HG03025 (cell line): Measurements from ENCODE around the gene CAPS.
"Not testable (repeated sequence)": the region's sequence is repeated elsewhere in the genome, so short reads cannot be mapped to it uniquely, and the experiment has no call there.

Source experiments
- ATAC-seq: cut with Tn5 transposase; IDR thresholded peaks from one replicate; pipeline ENCODE4 v1.9.1; 2021; ENCODE audit warnings: mild to moderate bottlenecking, moderate library complexity; ENCODE audit not compliant: unreplicated experiment, low FRiP score

Gene CAPS

DNA sequence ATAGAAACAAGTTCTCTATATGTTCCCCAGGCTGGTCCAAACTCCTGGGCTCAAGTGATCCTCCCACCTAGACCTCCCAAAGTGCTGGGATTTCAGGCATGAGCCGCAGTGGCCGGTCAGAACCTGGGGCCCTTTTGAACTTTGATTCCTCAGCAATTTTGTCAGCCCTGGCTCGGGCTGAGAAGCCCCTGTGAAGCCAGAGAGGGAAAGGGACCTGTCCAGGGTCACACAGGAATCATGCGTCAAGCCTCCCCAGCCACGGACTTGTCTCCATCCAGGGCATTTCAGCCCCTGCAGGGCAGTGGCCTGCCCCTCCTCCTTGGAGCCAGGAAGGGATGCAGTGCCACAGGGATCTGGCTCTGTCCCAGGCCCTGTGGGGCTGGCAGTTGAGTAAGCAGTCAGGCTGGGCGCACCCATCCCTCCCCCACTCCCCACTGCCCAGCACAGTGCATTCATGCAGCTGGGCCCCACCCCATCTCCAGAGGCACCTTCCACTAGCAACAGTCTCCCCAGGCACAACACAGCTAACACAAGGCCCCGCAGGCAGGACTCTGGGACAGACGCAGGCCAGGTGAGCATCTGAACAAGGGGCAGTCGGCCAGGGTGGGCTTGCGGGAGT lies at the start of gene CAPS:
Gene CAPS, plus strand, starts transcription at position 516 of the 619 bp plus-strand sequence. CDS start 153 bp downstream, outside the sequence.
- ATAC-seq = no peak

DNA sequence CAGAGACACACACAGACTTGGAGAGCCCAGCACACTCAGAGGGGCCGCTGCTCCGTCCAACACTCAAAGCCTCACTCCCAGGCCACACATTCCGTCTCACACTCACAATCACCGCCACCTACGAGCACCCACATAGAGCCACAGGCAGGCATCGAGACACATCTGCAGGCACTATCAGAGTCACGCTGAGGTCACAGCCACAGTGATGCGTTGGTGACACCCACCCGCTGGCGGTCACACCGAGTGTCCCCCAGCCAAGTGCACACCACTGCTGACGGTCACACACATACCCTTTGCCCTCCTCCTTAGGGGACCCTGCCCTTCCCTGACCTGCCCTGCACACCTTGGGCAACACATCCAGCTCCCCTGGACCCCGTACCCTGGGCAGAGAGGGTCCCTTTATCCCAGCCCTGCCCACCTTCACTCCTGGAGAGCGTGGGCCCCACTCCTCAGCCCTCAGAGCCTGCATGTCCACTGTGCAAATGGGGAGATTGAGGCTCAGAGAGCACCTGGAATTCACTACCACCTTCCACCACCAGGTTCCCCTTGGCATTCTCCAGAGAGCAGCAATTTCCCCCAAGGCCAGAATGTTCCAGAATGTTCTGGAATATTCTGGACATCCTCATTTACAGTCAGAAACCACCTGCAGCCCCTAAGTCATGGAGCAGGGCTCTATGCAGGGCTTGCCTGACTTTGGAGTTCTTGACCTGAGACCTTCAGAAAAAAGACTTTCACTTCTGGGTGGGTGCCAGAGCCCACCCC lies 49.1 kb upstream of the CAPS start:
- no peak for ATAC-seq

DNA sequence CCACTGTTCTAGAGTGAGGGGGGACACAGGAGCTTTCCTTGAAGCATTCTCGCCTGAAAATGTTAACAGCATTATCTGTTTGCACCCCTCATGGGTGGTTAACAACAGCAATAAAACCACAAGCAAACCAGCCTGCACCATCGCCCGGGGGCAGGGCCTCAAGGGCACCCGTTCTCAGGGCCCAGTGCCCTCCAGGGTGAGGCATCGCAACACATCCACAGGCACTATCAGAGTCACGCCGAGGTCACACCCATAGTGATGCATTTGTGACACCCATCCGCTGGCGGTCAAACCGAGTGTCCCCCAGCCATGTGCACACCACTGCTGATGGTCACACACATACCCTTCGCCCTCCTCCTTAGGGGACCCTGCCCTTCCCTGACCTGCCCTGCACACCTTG lies 48.3 kb upstream of the CAPS start:
- ATAC-seq = no peak

DNA sequence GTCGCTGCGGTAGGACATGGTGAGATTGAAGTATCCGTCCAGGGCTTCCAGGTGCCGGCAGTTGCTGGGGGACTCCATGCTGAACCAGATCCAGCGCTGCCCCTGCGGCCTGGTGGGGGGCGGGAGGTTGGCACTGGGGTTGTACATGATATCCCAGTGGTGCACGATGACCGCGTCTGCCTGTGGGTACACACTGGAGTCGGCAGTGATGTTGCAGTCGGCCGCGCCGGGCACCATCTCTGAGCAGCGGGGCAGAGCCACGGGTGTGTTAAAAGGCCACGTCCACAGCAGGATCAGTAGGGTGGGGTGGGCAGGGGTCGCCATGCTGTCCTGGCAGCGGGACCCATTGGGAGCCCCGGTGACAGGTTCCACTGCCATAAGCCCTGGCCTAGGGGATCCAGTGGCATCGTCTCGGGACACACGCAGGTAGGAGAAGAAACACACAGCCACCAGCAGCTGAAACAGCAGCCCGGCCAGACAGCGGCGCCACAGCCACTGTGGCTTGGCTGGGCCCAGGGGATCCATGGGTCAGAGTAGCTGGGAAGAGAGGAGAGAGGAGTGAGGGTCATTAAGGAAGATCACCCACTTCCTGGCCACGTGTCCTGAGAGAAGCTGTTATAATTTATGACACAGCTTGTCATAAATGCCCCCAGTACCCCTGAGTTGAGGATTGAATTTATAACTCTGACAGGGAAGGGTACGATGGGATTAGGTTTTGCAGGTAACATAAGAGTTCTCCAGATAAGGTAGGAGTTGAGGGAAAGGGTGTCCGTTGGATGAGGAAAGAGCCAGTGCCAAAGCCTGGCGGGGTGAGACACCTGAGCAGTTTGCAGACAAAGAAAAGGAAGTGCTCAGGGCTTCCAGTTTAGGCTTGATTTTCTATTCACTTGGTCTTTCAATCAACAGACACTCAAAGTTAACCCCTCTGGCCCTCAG lies 46.6 kb upstream of the CAPS start:
- no peak for ATAC-seq

DNA sequence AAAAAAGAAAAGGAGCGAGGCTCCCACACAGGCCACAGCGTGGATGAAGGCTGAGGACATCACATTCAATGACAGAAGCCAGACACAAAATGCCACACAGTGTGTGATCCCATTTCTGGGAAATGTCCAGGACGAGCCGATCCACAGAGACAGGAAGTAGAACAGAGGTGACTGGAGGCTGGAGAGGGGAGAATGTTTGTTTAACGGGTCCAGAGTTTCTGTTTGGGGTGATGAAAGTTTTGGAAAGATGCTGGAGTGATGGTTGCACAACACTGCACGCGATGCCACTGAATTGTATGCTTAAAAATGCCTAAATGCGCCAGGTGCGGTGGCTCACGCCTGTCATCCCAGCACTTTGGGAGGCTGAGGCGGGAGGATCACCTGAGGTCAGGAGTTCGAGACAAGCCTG lies 43.1 kb upstream of the CAPS start:
- no peak for ATAC-seq

DNA sequence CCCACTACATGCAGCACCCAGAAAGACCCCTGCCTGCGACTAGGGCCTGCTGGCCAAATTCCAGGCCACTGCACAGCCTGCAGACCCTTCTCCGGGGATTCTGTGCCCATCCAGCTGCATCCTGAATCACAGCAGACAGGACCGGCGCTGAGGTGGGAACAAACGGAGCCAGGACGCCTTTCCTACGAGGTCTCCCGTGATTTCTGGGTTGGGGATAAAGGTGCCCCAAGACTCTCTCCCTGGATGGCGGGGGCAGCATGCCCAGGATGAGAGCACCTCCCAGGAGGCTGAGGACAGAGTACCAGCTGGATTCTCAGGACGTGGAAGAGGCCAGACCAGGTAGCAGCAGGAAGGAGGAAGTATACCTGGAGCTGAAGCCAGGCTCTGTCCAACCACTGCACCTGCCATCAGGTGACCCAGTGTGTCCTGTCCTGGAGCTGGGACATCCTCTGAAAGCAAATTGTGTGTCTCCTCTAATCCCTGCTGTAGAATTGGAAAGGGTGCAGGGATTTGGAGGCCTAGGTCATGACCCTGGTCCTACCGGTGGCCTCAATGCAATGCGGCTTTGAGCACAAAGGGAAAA lies 40.3 kb upstream of the CAPS start:
- ATAC-seq = no peak

DNA sequence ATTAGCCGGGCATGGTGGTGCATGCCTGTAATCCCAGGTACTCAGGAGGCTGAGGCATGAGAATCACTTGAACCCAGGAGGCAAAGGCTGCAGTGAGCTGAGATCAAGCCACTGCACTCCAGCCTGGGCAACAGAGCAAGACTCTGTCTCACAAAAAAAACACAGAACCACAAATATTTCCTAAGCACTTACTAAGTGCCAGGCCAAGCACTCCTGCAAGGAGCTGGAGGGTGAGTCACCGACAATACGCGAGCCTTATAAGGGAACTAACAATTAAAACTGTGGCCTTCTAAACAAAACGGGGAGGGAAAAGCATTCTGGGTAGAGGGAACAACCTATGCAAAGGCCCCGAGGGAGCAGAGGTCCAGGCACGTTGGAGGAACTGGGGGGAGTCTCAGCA lies 39.6 kb upstream of the CAPS start:
- ATAC-seq = not testable (repeated sequence)

DNA sequence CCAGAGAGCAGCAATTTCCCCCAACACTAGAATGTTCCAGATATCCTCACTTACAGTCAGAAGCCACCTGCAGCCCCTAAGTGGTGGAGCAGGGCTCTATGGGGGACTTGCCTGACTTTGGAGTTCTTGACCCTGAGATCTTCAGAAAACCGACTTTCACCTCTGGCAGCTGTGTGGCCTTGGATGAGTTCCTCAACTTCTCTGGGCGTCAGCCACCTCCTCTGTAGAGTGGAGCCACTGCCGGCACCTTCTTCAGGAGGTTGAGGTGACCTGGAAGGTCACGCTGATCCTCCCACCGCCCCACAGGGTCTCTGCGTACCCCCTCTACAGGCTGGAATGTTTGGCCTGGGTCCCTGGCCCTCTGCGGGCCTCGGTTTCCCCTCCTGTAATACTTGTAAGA lies 36.6 kb upstream of the CAPS start:
- no peak for ATAC-seq

DNA sequence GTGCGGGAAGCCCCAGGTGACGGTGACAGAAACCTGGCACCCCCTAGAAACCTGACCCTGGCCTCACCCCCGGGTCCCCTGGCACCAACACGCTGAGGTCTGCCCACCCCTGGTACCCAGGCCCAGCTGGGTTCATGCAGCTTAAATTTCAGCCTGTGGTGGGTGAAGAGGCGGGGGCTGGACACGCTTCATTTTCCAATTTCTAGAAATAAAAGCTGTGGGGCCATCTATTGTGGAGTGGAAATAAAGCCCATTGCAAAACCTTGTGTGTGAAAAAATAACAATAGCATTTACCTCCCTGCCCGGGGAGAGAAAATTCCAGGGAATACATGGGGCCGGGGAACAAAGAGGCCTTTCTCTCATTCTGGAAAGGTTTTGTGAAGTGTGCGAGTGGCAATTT lies 36.2 kb upstream of the CAPS start:
- ATAC-seq = no peak

DNA sequence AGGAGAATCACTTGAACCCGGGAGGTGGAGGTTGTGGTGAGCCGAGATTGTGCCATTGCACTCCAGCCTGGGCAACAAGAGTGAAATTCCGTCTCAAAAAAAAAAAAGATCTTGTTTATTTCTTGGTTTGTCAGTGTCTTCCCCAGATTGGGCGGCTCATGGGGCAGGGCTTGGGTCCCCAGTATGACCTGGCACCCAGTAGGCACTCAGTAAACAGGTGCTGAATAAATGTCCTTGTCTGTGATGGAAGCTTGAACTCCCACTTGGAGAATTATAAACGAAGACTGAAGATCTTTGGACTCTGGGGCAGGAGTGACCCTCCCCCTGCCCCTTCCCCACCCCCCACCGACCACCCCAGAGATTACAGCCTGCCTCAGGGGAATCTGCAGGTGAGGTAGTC lies 33.9 kb upstream of the CAPS start:
- ATAC-seq = no peak

DNA sequence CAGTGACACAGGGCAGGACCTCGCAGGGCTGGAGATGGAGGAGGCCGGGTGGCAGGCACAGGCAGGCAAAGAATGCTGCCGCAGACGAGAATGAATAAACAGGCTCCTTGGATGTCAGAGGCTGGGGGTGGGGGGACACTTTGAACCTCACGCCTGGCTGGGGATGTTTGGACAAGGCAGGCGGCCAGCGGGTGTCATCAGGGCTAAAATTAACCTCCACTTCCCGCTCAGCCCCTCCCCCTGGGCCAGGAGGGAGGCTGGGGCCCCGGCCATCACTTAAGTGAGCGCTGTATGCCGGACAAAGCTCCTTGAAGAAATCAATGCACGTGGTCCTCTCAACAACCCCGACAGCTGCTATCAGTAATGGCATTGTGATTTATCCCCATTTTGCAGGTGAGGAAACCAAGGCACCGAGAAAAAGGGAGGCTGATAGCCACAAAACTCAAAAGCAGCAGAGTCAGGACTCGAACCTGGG lies 33.4 kb upstream of the CAPS start:
- ATAC-seq = no peak

DNA sequence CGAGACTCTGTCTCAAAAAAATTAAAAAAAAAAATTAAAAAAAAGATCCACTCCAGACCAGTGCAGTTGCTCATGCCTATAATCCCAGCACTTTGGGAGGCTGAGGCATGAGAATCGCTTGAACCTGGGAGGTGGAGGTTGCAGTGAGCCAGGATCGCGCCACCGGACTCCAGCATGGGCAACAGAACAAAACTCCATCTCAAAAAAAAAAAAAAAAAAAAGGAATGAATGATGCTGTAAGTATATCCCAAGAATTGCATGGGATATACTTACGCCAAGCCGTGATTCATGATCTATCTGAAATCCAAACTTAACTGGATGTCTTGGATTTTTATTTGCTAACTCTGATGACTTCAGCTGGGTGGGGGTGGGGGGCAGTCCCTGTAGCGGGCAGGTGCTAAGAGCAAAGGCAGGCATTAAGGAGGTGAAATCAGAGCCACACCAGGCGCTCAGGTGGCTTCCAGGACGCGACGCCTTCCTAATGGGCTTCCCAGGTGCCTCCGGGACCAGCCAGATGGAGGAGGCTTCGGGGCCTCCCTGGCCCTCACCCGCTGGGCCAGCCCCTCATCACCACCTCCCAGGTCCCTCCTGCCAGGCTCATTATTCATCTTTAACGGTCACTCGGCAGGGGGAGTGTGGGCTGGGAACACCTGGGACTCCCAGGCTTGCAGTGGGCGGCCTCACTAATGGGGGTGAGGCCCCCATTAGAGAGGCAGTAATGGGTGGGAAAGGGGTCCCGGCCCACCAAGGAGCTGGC lies 32.3 kb upstream of the CAPS start:
- ATAC-seq = no peak

DNA sequence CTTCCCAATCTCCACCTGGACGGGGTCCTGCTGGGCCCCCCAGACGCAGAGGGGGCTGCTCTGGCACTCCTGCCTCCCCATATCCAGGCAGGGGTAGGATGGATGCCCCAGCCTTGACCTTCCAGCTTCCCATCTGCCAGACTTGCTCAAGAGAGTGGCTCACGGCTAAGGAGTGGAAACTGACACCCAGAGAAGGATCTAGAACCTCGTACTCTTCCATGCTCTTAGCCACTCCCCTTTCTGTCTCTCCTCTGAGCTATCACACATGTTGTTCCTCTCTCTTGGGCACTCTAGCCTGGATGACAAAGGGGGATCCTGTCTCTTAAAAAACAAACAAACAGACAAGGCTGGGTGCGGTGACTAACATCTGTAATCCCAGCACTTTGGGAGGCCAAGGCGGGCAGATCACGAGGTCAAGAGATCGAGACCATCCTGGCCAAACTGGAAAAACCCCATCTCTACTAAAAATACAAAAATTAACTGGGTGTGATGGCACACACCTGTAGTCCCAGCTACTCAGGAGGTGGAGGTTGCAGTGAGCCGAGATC lies 31.6 kb upstream of the CAPS start:
- ATAC-seq = no peak

DNA sequence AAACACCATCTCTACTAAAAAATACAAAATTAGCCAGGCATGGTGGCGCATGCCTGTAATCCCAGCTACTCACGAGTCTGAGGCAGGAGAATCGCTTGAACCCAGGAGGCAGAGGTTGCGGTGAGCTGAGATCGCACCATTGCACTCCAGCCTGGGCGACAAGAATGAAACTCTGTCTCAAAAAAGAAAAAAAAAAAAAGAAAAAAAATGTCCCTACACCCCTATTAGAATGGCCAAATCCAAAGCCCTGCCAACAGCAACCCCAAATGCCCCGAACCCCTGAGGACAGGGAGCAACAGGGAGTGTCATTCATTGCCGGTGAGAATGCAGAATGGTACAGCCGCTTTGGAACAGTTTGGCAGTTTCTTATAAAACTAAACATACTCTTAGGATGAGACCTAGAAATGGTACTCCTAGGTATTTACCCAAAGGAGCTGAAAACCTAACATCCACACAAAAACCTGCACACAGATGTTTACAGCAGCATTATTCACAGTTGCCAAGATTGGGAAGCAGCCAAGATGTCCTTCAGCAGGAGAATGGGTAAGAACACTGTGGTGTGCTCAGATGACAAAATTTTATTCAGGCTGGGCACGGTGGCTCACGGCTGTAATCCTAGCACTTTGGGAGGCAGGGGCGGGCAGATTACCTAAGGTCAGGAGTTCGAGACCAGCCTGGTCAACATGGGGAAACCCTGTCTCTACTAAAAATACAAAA lies 30.7 kb upstream of the CAPS start:
- not testable (repeated sequence) for ATAC-seq

DNA sequence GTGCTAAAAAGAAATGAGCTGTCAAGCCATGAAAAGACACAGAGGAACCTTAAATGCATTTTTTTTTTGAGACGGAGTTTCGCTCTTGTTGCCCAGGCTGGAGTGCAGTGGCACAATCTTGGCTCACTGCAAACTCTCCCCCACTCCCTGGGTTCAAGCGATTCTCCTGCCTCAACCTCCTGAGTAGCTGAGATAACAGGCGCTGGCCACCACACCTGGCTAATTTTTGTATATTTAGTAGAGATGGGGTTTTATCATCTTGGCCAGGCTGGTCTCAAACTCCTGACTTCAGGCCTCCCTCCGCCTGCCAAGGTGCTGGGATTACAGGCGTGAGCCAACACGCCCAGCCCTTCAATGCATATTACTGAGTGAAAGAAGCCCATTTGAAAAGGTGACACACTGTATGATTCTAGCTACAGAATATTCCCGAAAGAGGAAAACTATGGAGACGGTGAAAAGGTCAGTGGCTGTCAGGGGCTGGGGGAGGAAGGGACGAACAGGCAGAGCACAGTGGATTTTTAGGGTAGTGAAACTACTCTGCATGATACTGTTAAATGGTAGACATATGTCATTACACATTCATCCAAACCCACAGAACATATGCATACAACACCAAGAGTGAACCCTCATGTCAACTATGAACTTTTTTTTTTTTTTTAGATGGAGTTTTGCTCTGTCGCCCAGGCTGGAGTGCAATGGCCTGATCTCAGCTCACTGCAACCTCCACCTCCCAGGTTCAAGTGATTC lies 29.8 kb upstream of the CAPS start:
- ATAC-seq = not testable (repeated sequence)

DNA sequence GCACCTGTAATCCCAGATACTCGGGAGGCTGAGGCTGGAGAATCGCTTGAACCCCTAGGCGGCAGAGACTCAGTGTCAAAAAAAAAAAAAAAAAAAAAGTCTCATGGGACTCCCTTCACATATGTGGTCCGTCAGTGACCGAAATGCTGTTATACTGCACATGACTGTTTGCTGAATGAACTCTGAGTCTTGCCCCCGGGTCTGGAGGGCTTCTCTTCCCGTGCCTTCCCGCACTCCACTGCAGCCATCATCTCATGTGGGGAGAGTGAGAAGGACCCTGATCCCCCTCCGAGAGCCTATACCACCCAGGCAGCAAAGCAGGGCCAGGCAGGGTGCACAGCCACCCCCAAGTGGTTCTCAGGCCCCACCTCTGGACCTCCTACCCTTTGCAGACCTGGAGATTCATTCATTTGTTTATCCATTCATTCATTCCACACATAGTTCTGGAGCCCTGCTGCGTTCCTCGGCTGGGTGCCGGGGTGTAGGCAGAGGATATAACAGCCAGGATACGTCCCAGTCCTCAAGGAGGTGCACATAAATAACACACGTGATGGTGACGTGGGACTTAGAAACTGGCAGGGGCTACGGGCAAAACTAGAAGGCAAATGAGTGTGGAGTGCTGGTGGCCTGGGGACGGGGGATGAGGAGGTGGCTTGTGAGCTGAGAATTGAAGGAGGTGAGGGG lies 24.6 kb upstream of the CAPS start:
- no peak for ATAC-seq

DNA sequence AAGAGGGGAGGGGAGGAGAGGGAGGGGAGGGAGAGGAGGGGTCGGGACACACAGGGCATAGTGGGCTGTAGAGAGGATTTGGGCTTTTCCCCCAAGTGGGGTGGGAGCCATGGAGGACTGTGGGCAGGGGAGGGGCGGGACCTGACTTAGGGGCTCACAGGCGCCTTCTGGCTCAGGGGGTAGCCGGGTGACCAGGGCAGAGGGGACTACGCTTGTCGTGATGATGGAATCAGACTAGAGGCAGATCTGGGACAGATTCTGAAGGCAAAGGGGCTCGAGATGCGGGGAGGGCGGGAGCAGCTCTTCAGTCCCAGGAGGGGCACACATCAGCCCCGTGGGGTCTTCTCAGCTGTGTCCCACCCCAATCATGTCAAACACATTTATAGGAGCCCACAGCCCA lies 24.0 kb upstream of the CAPS start:
- ATAC-seq = no peak

DNA sequence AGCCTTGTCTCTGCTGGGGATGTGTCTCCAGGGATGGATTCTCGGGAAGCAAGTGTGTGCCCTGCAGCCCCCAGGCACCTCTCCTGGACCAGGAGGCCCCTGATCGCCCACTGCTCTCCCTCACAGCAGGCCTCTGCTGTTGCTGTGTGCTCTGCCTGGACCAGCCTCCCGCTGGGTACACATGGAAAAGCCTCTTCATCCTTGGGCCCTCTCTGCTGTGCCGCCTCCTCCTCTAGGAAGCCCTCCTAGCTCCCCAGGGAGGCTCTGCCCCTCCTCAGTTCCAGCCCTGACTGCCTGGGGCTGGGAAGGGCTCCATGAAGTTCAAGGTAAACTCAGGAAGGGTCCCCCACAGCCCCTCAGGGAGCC lies 22.5 kb upstream of the CAPS start:
- no peak for ATAC-seq
